WTC11 (cell line): Measurements from ENCODE around the gene FBN3. TPM values are rescaled to one million over a fixed set of nuclear protein-coding genes. Genes with fewer than 3 reads are reported as not detected.

Experiments
- ATAC-seq: fragments of 200-7000 bp; cut with Tn5 transposase; 2 replicates; pipeline ENCODE4 v1.10.0; 2021; ENCODE audit warnings: mild to moderate bottlenecking, moderate library complexity
- CTCF ChIA-PET: fragments of 300-600 bp; sonication (Branson Sonifier 250); formaldehyde crosslinking; loops from one replicate; lab custom pipeline; 2021; ENCODE audit warnings: antibody characterized with exemption; lab: Charles Lee
- POLR2A ChIA-PET: fragments of 350-600 bp; sonication (Branson Sonifier 250); formaldehyde crosslinking; loops from one replicate; lab custom pipeline; 2021; ENCODE audit warnings: antibody characterized with exemption; lab: Charles Lee
- DNase-seq: peaks from one replicate; pipeline ENCODE4 v3.0.0; 2021; ENCODE audit warnings: low spot score
- H3K27ac Mint-ChIP-seq: 2 replicates; pipeline ENCODE4 v1.8.0; 2021; ENCODE audit warnings: mixed read lengths
- H3K27me3 Mint-ChIP-seq: 2 replicates; pipeline ENCODE4 v1.8.0; 2021; ENCODE audit warnings: low read depth, mild to moderate bottlenecking, moderate library complexity, mixed read lengths
- H3K36me3 Mint-ChIP-seq: 2 replicates; pipeline ENCODE4 v1.8.0; 2021; ENCODE audit warnings: mixed read lengths
- H3K4me1 Mint-ChIP-seq: 2 replicates; pipeline ENCODE4 v1.8.0; 2022; ENCODE audit warnings: mixed read lengths
- H3K4me3 Mint-ChIP-seq: 2 replicates; pipeline ENCODE4 v1.8.0; 2021; ENCODE audit warnings: mild to moderate bottlenecking, moderate library complexity, mixed read lengths
- H3K9me3 Mint-ChIP-seq: 2 replicates; pipeline ENCODE4 v1.8.0; 2021; ENCODE audit warnings: mixed read lengths
- E2F4 ChIP-seq: sonication (generic); formaldehyde crosslinking; IDR thresholded peaks from 2 replicates; pipeline ENCODE4 v1.8.1; 2022; ENCODE audit warnings: low read depth, mild to moderate bottlenecking, moderate library complexity, missing genetic modification reagents, borderline replicate concordance
- GABPB1 ChIP-seq: sonication (generic); formaldehyde crosslinking; IDR thresholded peaks from 2 replicates; pipeline ENCODE4 v1.8.1; 2023; ENCODE audit warnings: mild to moderate bottlenecking, missing genetic modification reagents
- JAZF1 ChIP-seq: fragments of 250-450 bp; sonication (Bioruptor Pico); IDR thresholded peaks from 2 replicates; pipeline ENCODE4 v1.9.0; 2021; ENCODE audit warnings: moderate library complexity, mild to moderate bottlenecking, inconsistent platforms
- MYBL2 ChIP-seq: sonication (generic); formaldehyde crosslinking; IDR thresholded peaks from 2 replicates; pipeline ENCODE4 v1.8.1; 2023; ENCODE audit warnings: mild to moderate bottlenecking, moderate library complexity, missing genetic modification reagents
- NFATC4 ChIP-seq: fragments of 250-450 bp; sonication (Bioruptor Pico); IDR thresholded peaks from 2 replicates; pipeline ENCODE4 v1.9.0; 2021; ENCODE audit warnings: mild to moderate bottlenecking
- PRDM15 ChIP-seq: sonication (generic); formaldehyde crosslinking; IDR thresholded peaks from 2 replicates; pipeline ENCODE4 v1.8.0; 2022; ENCODE audit warnings: missing genetic modification reagents
- RELA ChIP-seq: sonication (generic); formaldehyde crosslinking; IDR thresholded peaks from 2 replicates; pipeline ENCODE4 v1.8.1; 2022; ENCODE audit warnings: missing genetic modification reagents, mild to moderate bottlenecking, borderline replicate concordance
- TCF7 ChIP-seq: sonication (generic); formaldehyde crosslinking; IDR thresholded peaks from 2 replicates; pipeline ENCODE4 v1.8.0; 2022; ENCODE audit warnings: mild to moderate bottlenecking, low read depth, missing genetic modification reagents, moderate library complexity
- TEAD1 ChIP-seq: sonication (generic); formaldehyde crosslinking; IDR thresholded peaks from 2 replicates; pipeline ENCODE4 v1.8.0; 2022; ENCODE audit warnings: mild to moderate bottlenecking, missing genetic modification reagents
- ZNF121 ChIP-seq: sonication (generic); formaldehyde crosslinking; IDR thresholded peaks from 2 replicates; pipeline ENCODE4 v1.8.0; 2023; ENCODE audit warnings: missing genetic modification reagents
- ZNF396 ChIP-seq: fragments of 250-450 bp; sonication (Bioruptor Pico); IDR thresholded peaks from 2 replicates; pipeline ENCODE4 v1.8.0; 2021; ENCODE audit warnings: mild to moderate bottlenecking, moderate library complexity, borderline replicate concordance
- ZNF512 ChIP-seq: sonication (generic); formaldehyde crosslinking; IDR thresholded peaks from 2 replicates; pipeline ENCODE4 v1.8.1; 2022; ENCODE audit warnings: missing genetic modification reagents, borderline replicate concordance
- total RNA-seq: library from RNA; stranded (reverse); gene quantifications from 3 replicates; pipeline ENCODE4 v1.2.3, GENCODE V29; 2021
- TF ChIP-seq, protein P1 (sequence below): fragments of 250-450 bp; sonication (Bioruptor Pico); conservative IDR thresholded peaks from 2 replicates; pipeline ENCODE4 v1.9.0; 2021; ENCODE audit warnings: mild to moderate bottlenecking

The FBN3 gene
- total RNA-seq, 1 experiment from 2014 or later, result 54.8 TPM

- Mint-ChIP-seq H3K36me3 (peaks cover 28% of the 10 kb centered on the region), H3K9me3 (no peaks in the 10 kb centered on the region), H3K27me3 (no peaks in the 10 kb centered on the region; the same call in 1 of the 2 replicates), H3K4me3 (no peak overlapping the region), H3K27ac (no peak overlapping the region), H3K4me1 (peaks cover 4% of the 10 kb centered on the region; the same call in 1 of the 2 replicates)
- CTCF ChIA-PET, result interaction anchor here (0.7 kb wide), 2 partner anchors 197 to 216 kb away, joined by 3 read pairs; partner anchors contain the start of gene LRRC8E
- ATAC-seq (no peak), DNase-seq (no peak)
- POLR2A ChIA-PET, result interaction anchor here (0.6 kb wide), 1 partner anchor 31 kb away, joined by 6 read pairs; no protein-coding TSS in a partner anchor
- no peak for TF ChIP-seq E2F4 (CRISPR knock-in tag)
- peak; percentile 77 for TF ChIP-seq GABPB1
Observed at GRCh38 chr19:8085598-8086408, 63.6 kb downstream of the FBN3 start.

DNA sequence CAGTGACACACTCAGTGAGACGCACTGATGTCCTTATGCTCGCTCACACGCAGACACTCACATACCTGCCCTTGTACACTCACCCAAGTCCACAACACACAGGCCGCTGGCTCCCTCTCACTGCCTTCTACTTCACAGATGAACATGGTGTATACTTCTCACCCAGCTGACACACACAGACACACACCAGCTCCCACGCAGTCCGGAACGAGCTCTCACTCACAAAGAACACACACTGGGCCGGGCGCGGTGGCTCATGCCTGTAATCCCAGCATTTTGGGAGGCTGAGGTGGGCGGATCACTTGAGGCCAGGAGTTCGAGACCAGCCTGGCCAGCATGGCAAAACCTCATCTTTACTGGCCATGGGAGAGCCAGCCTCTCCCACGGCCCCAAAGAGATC is 65.2 kb downstream of the FBN3 start:
- CTCF ChIA-PET, result no interaction called here
- H3K4me3 Mint-ChIP-seq, result no peak overlapping the region
- H3K36me3 Mint-ChIP-seq, result peaks cover 24% of the 10 kb centered on the region
- DNase-seq (no peak), ATAC-seq (no peak)
- peak overlapping the region; percentile 19; the same call in 1 of the 2 replicates for H3K27ac Mint-ChIP-seq
- no peaks in the 10 kb centered on the region for H3K9me3 Mint-ChIP-seq
- POLR2A ChIA-PET, result no interaction called here
- H3K4me1 Mint-ChIP-seq, result peaks cover 4% of the 10 kb centered on the region; the same call in 1 of the 2 replicates
- TF ChIP-seq JAZF1 (no peak), NFATC4 (no peak), PRDM15 (no peak), ZNF121 (CRISPR knock-in tag) (no peak), TCF7 (CRISPR knock-in tag) (no peak), TEAD1 (CRISPR knock-in tag) (no peak), RELA (CRISPR knock-in tag) (no peak), MYBL2 (no peak), ZNF512 (no peak), ZNF396 (no peak)
- TF ChIP-seq, protein P1, sequence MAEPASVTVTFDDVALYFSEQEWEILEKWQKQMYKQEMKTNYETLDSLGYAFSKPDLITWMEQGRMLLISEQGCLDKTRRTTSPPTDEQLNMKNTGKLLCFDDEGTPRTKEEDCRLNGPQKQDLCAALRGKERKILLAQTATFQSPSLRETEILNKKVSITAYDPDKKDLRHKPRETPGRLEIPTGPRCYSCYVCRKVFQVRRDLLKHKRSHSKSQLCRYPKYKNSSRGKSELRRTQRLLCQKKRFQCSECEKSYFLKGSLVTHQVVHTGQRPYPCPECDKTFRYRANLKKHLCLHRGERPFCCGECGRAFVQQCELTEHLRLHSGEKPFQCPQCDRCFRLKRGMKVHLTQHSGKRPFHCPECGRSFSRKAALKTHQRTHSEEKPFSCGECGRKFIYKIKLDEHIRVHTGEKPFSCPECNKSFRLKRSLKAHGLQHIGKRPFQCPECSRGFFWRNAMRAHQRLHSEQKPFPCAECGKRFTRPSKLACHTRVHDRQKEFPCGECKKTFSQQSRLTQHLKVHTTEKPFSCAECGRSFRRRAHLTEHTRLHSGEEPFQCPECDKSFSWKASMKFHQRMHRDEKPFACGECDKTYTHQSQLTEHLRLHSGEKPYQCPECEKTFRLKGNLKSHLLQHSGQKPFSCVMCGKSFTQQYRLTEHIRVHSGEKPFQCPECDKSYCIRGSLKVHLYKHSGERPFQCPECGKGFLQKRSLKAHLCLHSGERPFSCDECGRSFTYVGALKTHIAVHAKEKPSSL (CRISPR knock-in tag), result no peak
- H3K27me3 Mint-ChIP-seq, result no peaks in the 10 kb centered on the region; the same call in 1 of the 2 replicates
